GM12865 (cell line): ENCODE data around the gene TANC1.
A peak's percentile ranks its signal among the peaks of the same experiment; 100 is the strongest.
"Not testable (repeated sequence)": the region's sequence is repeated elsewhere in the genome, so short reads cannot be mapped to it uniquely, and the experiment has no call there.

Experiments used
- DNase-seq: peaks from one replicate; pipeline ENCODE4 v3.0.0; 2010; ENCODE audit warnings: low read depth
- H3K4me3 ChIP-seq: 2 replicates; pipeline ENCODE4 v1.5.1; 2011; ENCODE audit warnings: mild to moderate bottlenecking, low read depth, low read length, control low read depth
- TF ChIP-seq, protein P1 (sequence below): IDR thresholded peaks from 2 replicates; pipeline ENCODE4 v1.5.1; 2011; ENCODE audit warnings: low read length, control low read depth, low read depth, inconsistent platforms; ENCODE audit not compliant: insufficient read depth; ENCODE audit errors: missing control alignments

TANC1 gene

DNA sequence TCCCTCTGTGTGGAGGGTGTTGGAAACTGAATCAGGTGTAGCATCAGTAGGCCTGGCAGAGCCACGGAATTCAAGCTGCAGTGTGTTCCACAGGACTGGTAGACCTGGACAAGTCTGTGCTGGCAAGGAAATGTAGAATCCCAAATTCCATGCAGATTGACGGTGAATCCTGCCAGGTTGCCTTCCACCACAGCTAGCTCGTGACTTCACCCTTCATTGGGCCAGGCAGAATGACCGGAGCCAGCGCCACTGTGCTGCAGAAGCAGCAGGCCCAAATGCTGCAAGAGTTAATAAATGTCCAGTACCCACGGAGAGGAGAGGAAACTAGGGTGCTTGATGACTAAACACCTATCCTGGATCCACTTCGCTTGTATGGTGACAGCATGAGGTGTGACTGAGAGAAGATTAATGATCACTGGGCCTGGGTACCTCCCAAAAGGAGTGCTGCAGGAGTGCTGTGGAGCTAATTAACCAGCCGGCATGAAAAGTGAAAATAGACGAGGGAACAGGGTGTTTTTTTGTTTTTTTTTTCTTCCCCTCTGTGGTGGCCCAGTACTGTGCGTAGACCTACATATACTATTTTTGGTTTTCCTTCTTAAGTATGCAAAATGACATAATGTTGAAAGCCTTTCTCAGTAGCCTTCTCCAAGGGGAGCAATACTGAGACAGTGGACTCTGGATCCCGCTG lies 122.2 kb downstream of the TANC1 start:
- no peak overlapping the region; the same call in 1 of the 2 replicates for H3K4me3 ChIP-seq
- TF ChIP-seq, protein P1, sequence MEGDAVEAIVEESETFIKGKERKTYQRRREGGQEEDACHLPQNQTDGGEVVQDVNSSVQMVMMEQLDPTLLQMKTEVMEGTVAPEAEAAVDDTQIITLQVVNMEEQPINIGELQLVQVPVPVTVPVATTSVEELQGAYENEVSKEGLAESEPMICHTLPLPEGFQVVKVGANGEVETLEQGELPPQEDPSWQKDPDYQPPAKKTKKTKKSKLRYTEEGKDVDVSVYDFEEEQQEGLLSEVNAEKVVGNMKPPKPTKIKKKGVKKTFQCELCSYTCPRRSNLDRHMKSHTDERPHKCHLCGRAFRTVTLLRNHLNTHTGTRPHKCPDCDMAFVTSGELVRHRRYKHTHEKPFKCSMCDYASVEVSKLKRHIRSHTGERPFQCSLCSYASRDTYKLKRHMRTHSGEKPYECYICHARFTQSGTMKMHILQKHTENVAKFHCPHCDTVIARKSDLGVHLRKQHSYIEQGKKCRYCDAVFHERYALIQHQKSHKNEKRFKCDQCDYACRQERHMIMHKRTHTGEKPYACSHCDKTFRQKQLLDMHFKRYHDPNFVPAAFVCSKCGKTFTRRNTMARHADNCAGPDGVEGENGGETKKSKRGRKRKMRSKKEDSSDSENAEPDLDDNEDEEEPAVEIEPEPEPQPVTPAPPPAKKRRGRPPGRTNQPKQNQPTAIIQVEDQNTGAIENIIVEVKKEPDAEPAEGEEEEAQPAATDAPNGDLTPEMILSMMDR = no peak
- DNase-seq = peak; percentile 50

DNA sequence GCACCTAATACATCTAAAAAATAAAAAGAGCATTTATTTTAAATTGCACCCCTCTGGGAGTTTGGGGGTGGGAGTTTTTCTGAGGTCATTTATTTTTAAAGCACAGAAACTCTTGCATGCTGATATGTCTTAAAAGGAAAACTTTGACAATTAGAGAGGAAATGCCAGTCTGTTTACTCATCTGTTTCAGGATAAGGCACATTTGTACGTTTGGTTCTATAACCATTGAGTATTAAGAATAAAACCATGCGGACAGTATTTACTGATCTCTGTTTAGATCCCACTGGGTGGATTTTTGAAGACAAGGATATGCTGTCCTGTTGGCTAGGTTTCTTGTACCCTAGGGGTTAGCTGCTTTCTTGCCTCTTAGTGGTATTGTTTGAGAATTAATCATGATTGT lies 122.9 kb downstream of the TANC1 start:
- no peak for DNase-seq
- TF ChIP-seq, protein P1 = no peak
- H3K4me3 ChIP-seq = no peak overlapping the region; the same call in 1 of the 2 replicates

GRCh38 chr2:159091976-159092375 lies 123.5 kb downstream of the TANC1 start:
- no peak overlapping the region; the same call in 1 of the 2 replicates for H3K4me3 ChIP-seq
- TF ChIP-seq, protein P1 = no peak
- peak; percentile 64 for DNase-seq

DNA sequence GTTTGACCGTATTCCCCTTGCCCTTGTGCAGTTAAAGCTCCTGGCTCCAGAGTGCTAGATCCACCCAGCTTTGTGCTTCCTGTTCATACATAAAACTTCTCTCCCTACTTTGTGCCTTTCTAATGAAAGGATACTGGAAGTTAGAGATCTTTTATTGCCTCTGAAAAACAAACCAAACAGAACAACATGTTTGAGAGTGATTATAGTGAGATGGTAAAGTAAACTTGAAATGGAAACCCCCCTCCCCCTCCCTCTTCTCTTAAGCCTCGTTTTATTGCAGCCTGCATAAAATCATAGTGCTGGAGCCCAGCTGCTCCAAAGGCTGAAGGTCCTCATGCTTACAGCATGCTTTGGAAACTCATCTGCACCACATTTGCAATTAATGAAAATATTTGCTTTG lies 125.1 kb downstream of the TANC1 start:
- no peak for DNase-seq
- TF ChIP-seq, protein P1 = no peak

GRCh38 chr2:159094173-159094737 lies 125.8 kb downstream of the TANC1 start:
- TF ChIP-seq, protein P1 = no peak

More for the DNA sequence above, 125.1 kb downstream of the TANC1 start:
- H3K4me3 ChIP-seq = no peak overlapping the region

GRCh38 chr2:159095813-159096212 lies 127.4 kb downstream of the TANC1 start:
- TF ChIP-seq, protein P1 = no peak
- no peak overlapping the region for H3K4me3 ChIP-seq
- DNase-seq = no peak

More at GRCh38 chr2:159094173-159094737, 125.8 kb downstream of the TANC1 start:
- no peak for DNase-seq
- no peak overlapping the region for H3K4me3 ChIP-seq

GRCh38 chr2:159096302-159096855 lies 127.9 kb downstream of the TANC1 start:
- H3K4me3 ChIP-seq, DNase-seq: not testable (repeated sequence)
